Transverse colon (tissue), 3 donors: Measurements from ENCODE around the gene IL18.

Experiments used
- CTCF ChIP-seq, 5 experiments: fragments of 200-600 bp in 3 of 5; fragments of 450-650 bp in 2 of 5; sonication (generic) in 3 of 5; IDR thresholded peaks; 1 replicate in 2 of 5; 2 replicates in 3 of 5; pipeline ENCODE4 v1.5.1; 2016 to 2017; ENCODE audit warnings: antibody characterized with exemption in 5 of 5, inconsistent platforms in 3 of 5, mild to moderate bottlenecking in 2 of 5, moderate library complexity in 1 of 5
- POLR2A ChIP-seq: fragments of 450-650 bp; IDR thresholded peaks from one replicate; pipeline ENCODE4 v1.6.1; 2016; ENCODE audit warnings: antibody characterized with exemption, mild to moderate bottlenecking, moderate library complexity

- TF ChIP-seq CTCF (IDR thresholded peaks at IDR 0.05), result no peak
- no peak for TF ChIP-seq POLR2A
Measured at GRCh38 chr11:112212710-112213109, 48.8 kb upstream of the IL18 start.
